ENCODE data around the gene NEK2.

GRCh38 chr1:211637066-211637465 is 38.4 kb downstream of the NEK2 start:
- TF ChIP-seq, protein P1, sequence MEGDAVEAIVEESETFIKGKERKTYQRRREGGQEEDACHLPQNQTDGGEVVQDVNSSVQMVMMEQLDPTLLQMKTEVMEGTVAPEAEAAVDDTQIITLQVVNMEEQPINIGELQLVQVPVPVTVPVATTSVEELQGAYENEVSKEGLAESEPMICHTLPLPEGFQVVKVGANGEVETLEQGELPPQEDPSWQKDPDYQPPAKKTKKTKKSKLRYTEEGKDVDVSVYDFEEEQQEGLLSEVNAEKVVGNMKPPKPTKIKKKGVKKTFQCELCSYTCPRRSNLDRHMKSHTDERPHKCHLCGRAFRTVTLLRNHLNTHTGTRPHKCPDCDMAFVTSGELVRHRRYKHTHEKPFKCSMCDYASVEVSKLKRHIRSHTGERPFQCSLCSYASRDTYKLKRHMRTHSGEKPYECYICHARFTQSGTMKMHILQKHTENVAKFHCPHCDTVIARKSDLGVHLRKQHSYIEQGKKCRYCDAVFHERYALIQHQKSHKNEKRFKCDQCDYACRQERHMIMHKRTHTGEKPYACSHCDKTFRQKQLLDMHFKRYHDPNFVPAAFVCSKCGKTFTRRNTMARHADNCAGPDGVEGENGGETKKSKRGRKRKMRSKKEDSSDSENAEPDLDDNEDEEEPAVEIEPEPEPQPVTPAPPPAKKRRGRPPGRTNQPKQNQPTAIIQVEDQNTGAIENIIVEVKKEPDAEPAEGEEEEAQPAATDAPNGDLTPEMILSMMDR (IDR thresholded peaks at IDR 0.05; ENCODE audit: insufficient read depth, low read length, poor library complexity, severe bottlenecking): no peak
- TF ChIP-seq EZH2phosphoT487 (conservative IDR thresholded peaks at IDR 0.05; ENCODE audit: low read length): no peak

Measured in SU-DHL-6 (cell line).